ENCODE data around the gene FAM53B.

DNA sequence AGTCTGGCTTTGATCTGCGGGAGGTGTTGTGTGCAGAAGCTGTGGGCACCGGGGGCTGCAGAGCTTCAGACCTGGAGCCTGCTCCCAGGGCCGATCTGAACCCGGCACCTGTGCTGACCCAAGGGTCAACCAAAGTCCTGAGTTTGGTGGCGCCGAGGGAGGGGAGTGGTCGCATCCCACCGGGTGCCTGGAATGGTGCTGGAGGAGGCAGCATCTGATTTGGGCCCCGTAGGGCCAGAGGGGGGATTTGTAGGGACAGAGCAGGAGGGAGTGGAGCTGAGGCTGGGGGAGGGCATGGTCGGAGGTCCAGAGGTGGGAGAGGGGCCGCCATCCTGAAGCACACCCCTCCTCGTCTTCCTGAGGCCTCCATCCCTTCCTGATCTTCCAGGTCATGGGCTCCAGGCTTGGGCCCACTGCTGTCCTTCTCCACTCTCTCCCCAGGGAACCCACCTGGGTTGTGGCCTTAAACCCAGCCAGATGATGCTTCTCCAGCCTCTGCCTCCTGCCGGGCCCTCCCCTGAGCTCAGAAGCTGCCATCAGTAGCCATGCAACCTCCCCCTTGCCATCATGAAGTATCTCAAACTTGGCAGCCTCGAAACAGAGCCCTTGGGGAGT is 169.6 kb downstream of the FAM53B start:
- TF ChIP-seq POLR2AphosphoS5 (IDR thresholded peaks at IDR 0.05) (no peak), EP300 (IDR thresholded peaks at IDR 0.05) (no peak)
- TF ChIP-seq, protein P1, sequence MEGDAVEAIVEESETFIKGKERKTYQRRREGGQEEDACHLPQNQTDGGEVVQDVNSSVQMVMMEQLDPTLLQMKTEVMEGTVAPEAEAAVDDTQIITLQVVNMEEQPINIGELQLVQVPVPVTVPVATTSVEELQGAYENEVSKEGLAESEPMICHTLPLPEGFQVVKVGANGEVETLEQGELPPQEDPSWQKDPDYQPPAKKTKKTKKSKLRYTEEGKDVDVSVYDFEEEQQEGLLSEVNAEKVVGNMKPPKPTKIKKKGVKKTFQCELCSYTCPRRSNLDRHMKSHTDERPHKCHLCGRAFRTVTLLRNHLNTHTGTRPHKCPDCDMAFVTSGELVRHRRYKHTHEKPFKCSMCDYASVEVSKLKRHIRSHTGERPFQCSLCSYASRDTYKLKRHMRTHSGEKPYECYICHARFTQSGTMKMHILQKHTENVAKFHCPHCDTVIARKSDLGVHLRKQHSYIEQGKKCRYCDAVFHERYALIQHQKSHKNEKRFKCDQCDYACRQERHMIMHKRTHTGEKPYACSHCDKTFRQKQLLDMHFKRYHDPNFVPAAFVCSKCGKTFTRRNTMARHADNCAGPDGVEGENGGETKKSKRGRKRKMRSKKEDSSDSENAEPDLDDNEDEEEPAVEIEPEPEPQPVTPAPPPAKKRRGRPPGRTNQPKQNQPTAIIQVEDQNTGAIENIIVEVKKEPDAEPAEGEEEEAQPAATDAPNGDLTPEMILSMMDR (IDR thresholded peaks at IDR 0.05) = no peak
